ENCODE measurements around the gene AK4.

DNA sequence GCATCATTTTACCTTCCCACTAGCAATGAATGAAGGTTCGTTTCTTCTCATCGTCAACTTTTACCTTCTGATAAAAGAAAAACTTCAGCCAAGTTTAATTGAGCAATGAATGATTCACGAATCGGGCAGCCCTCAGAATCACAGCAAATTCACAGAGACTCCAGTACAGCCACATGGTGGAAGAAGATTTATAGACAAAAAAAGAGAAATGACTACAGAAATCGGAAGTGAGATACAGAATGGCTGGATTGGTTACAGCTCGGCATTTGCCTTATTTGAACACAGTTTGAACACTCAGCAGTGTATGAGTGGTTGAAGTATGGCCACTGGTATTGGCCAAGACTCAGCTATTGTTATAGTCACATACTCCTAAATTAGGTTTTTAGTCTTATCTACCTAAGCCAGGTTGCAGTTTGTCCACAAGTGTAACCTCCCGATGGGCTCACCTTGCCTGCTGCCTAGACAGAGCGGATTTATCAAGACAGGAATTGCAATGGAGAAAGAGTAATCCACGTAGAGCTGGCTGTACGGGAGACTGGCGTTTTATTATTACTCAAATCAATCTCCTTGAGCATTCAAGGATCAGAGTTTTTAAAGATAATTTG, 15.3 kb downstream of the AK4 start:
- TF ChIP-seq, protein P1, sequence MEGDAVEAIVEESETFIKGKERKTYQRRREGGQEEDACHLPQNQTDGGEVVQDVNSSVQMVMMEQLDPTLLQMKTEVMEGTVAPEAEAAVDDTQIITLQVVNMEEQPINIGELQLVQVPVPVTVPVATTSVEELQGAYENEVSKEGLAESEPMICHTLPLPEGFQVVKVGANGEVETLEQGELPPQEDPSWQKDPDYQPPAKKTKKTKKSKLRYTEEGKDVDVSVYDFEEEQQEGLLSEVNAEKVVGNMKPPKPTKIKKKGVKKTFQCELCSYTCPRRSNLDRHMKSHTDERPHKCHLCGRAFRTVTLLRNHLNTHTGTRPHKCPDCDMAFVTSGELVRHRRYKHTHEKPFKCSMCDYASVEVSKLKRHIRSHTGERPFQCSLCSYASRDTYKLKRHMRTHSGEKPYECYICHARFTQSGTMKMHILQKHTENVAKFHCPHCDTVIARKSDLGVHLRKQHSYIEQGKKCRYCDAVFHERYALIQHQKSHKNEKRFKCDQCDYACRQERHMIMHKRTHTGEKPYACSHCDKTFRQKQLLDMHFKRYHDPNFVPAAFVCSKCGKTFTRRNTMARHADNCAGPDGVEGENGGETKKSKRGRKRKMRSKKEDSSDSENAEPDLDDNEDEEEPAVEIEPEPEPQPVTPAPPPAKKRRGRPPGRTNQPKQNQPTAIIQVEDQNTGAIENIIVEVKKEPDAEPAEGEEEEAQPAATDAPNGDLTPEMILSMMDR (IDR thresholded peaks at IDR 0.05; ENCODE audit: insufficient read depth, low read length, poor library complexity, severe bottlenecking): no peak
- no peak for TF ChIP-seq EZH2phosphoT487 (conservative IDR thresholded peaks at IDR 0.05; ENCODE audit: low read length)

Measured in SU-DHL-6 (cell line).